T-cell (primary cell): Measurements from ENCODE around the gene SPATA31A3. TPM values are rescaled to one million over a fixed set of nuclear protein-coding genes. Genes with fewer than 3 reads are reported as not detected.
"Not testable (repeated sequence)": the region's sequence is repeated elsewhere in the genome, so short reads cannot be mapped to it uniquely, and the experiment has no call there.

Experiments used
- ATAC-seq, 4 experiments: fragments of 200-7000 bp in 3 of 4; fragments of 150-1000 bp in 1 of 4; cut with Tn5 transposase; replicated peaks in 1 of 4; 1 replicate in 3 of 4; 2 replicates in 1 of 4; pipeline ENCODE4 v1.10.0; 2021; ENCODE audit warnings: moderate library complexity in 3 of 4, mild to moderate bottlenecking in 2 of 4, moderate number of reproducible peaks in 1 of 4
- CTCF ChIA-PET, 2 donors: fragments of 300-600 bp; sonication (Branson Sonifier 250); formaldehyde crosslinking; loops; one replicate each; lab custom pipeline; 2022; ENCODE audit warnings: antibody characterized with exemption in 2 of 2; lab: Charles Lee
- POLR2A ChIA-PET, 2 donors: fragments of 300-600 bp; sonication (Branson Sonifier 250); formaldehyde crosslinking; loops; one replicate each; lab custom pipeline; 2022; ENCODE audit warnings: antibody characterized with exemption in 2 of 2; lab: Charles Lee
- DNase-seq, 35 experiments: peaks; one replicate each; pipeline versions ENCODE4 v3.0.0 to v3.0.0-alpha.2; 2013 to 2023
- H3K27ac ChIP-seq: one replicate; pipeline ENCODE4 v1.5.1; 2013; ENCODE audit warnings: low read length
- H3K27me3 ChIP-seq, 2 experiments: replicated peaks in 1 of 2; 1 replicate in 1 of 2; 2 replicates in 1 of 2; pipeline versions ENCODE4 v1.6.1 to v1.7.0; 2013; ENCODE audit warnings: low read length in 1 of 2, mixed read lengths in 1 of 2; ENCODE audit not compliant: control insufficient read depth in 2 of 2, insufficient read depth in 2 of 2; ENCODE audit errors: extremely low read depth in 1 of 2
- H3K36me3 ChIP-seq, 2 donors: 1 replicate in 1 of 2; 2 replicates in 1 of 2; pipeline versions ENCODE4 v1.6.1 to v1.7.0; 2013; ENCODE audit warnings: low read length in 1 of 2; ENCODE audit not compliant: control insufficient read depth in 2 of 2, insufficient read depth in 1 of 2; ENCODE audit errors: extremely low read depth in 1 of 2
- H3K4me1 ChIP-seq, 2 experiments: 1 replicate in 1 of 2; 2 replicates in 1 of 2; pipeline versions ENCODE4 v1.6.1 to v1.7.0; 2013; ENCODE audit warnings: low read length in 2 of 2, mixed read lengths in 1 of 2; ENCODE audit not compliant: insufficient read depth in 2 of 2, control insufficient read depth in 1 of 2; ENCODE audit errors: extremely low read depth in 1 of 2
- H3K4me3 ChIP-seq, 2 donors: 1 replicate in 1 of 2; 2 replicates in 1 of 2; pipeline versions ENCODE4 v1.5.1 to v1.7.0; 2013; ENCODE audit warnings: mild to moderate bottlenecking in 2 of 2, low read length in 1 of 2, moderate library complexity in 1 of 2; ENCODE audit not compliant: control insufficient read depth in 1 of 2; ENCODE audit errors: extremely low read depth in 1 of 2
- H3K9me3 ChIP-seq: 2 replicates; pipeline ENCODE4 v1.7.0; 2013
- H3K27ac Mint-ChIP-seq, 2 donors: one replicate each; pipeline ENCODE4 v1.8.0; 2020 to 2021; ENCODE audit warnings: mild to moderate bottlenecking in 2 of 2, mixed read lengths in 2 of 2
- H3K27me3 Mint-ChIP-seq, 2 donors: one replicate each; pipeline ENCODE4 v1.8.0; 2021 to 2022; ENCODE audit warnings: mixed read lengths in 2 of 2
- H3K36me3 Mint-ChIP-seq: one replicate; pipeline ENCODE4 v1.8.0; 2021; ENCODE audit warnings: mixed read lengths
- H3K4me1 Mint-ChIP-seq, 3 donors: one replicate each; pipeline ENCODE4 v1.8.0; 2020 to 2022; ENCODE audit warnings: mixed read lengths in 3 of 3, mild to moderate bottlenecking in 1 of 3
- H3K4me3 Mint-ChIP-seq, 3 donors: one replicate each; pipeline ENCODE4 v1.8.0; 2020 to 2022; ENCODE audit warnings: mild to moderate bottlenecking in 3 of 3, mixed read lengths in 3 of 3, moderate library complexity in 3 of 3
- H3K9me3 Mint-ChIP-seq, 3 donors: one replicate each; pipeline ENCODE4 v1.8.0; 2020 to 2022; ENCODE audit warnings: mixed read lengths in 3 of 3
- WGBS: methylation state at CpG from one replicate; pipeline ENCODE4 v1.1.5; 2013; ENCODE audit warnings: missing lambda C conversion rate; ENCODE audit not compliant: insufficient coverage; 5-methylcytosine and 5-hydroxymethylcytosine counted together
- total RNA-seq, 35 experiments: library from RNA in 6 of 35; stranded (reverse) in 6 of 35; fragments of 120-200 nt in 1 of 35; gene quantifications; one replicate each; pipeline versions ENCODE4 v1.2.1 to v1.2.4 and lab custom pipeline; 2013 to 2026

SPATA31A3 gene
- not detected for total RNA-seq
- not detected for total RNA-seq (2013)
- total RNA-seq (lab: John Stamatoyannopoulos, UW): 0 reads per million in 29 experiments

GRCh38 chr9:66992450-66992849 is at the start of gene SPATA31A3:
SPATA31A3 (minus strand) TSS chr9:66992550; CDS start chr9:66992521, 29 bp downstream.
- H3K4me3 Mint-ChIP-seq, H3K9me3 Mint-ChIP-seq, ATAC-seq, H3K27ac ChIP-seq, H3K4me1 ChIP-seq, POLR2A ChIA-PET, H3K36me3 Mint-ChIP-seq, CTCF ChIA-PET, DNase-seq, H3K36me3 ChIP-seq, H3K4me3 ChIP-seq, H3K9me3 ChIP-seq, H3K27me3 ChIP-seq, H3K27me3 Mint-ChIP-seq, H3K4me1 Mint-ChIP-seq, H3K27ac Mint-ChIP-seq: not testable (repeated sequence)
- no CpG with 5 or more reads among the region's 7 CpGs for WGBS

- H3K36me3 ChIP-seq, H3K27me3 Mint-ChIP-seq, H3K4me1 Mint-ChIP-seq, H3K27ac ChIP-seq, H3K27ac Mint-ChIP-seq, H3K9me3 Mint-ChIP-seq, H3K4me3 ChIP-seq, DNase-seq, ATAC-seq, H3K27me3 ChIP-seq, CTCF ChIA-PET, H3K4me3 Mint-ChIP-seq, H3K4me1 ChIP-seq, H3K9me3 ChIP-seq, POLR2A ChIA-PET, H3K36me3 Mint-ChIP-seq: not testable (repeated sequence)
- WGBS: 98% methylated on average over 9 of the region's 11 CpGs
Observed at GRCh38 chr9:66952576-66952975, 39.8 kb downstream of the SPATA31A3 start.

GRCh38 chr9:66942400-66943155 is 49.8 kb downstream of the SPATA31A3 start:
- H3K9me3 ChIP-seq, CTCF ChIA-PET, H3K27me3 ChIP-seq, H3K27ac ChIP-seq, H3K36me3 ChIP-seq, POLR2A ChIA-PET, H3K4me1 Mint-ChIP-seq, H3K4me3 Mint-ChIP-seq, H3K27me3 Mint-ChIP-seq, ATAC-seq, H3K4me3 ChIP-seq, DNase-seq, H3K4me1 ChIP-seq, H3K36me3 Mint-ChIP-seq, H3K27ac Mint-ChIP-seq, H3K9me3 Mint-ChIP-seq: not testable (repeated sequence)
- WGBS: no CpG with 5 or more reads among the region's 5 CpGs

- H3K36me3 Mint-ChIP-seq, H3K27ac Mint-ChIP-seq, H3K27me3 ChIP-seq, H3K36me3 ChIP-seq, H3K9me3 Mint-ChIP-seq, ATAC-seq, H3K9me3 ChIP-seq, H3K27ac ChIP-seq, H3K4me1 ChIP-seq, H3K4me3 ChIP-seq, H3K4me1 Mint-ChIP-seq, H3K4me3 Mint-ChIP-seq, CTCF ChIA-PET, POLR2A ChIA-PET, DNase-seq, H3K27me3 Mint-ChIP-seq: not testable (repeated sequence)
- WGBS: no CpG with 5 or more reads among the region's 2 CpGs
Observed at GRCh38 chr9:66939878-66940830, 52.2 kb downstream of the SPATA31A3 start.

GRCh38 chr9:66938322-66938721 is 54.0 kb downstream of the SPATA31A3 start:
- H3K9me3 Mint-ChIP-seq, ATAC-seq, H3K27ac Mint-ChIP-seq, H3K36me3 ChIP-seq, H3K4me1 ChIP-seq, H3K27ac ChIP-seq, POLR2A ChIA-PET, H3K27me3 Mint-ChIP-seq, H3K27me3 ChIP-seq, DNase-seq, CTCF ChIA-PET, H3K4me3 ChIP-seq, H3K4me3 Mint-ChIP-seq, H3K9me3 ChIP-seq, H3K4me1 Mint-ChIP-seq, H3K36me3 Mint-ChIP-seq: not testable (repeated sequence)
- WGBS: 83% methylated on average over 2 of the region's 5 CpGs

GRCh38 chr9:66937662-66938061 is 54.7 kb downstream of the SPATA31A3 start:
- CTCF ChIA-PET, H3K4me1 Mint-ChIP-seq, ATAC-seq, H3K9me3 Mint-ChIP-seq, H3K4me3 Mint-ChIP-seq, H3K27ac Mint-ChIP-seq, H3K4me3 ChIP-seq, H3K27ac ChIP-seq, H3K27me3 Mint-ChIP-seq, POLR2A ChIA-PET, H3K4me1 ChIP-seq, H3K36me3 ChIP-seq, DNase-seq, H3K9me3 ChIP-seq, H3K36me3 Mint-ChIP-seq, H3K27me3 ChIP-seq: not testable (repeated sequence)
- WGBS: no CpG with 5 or more reads among the region's 3 CpGs
